ENCODE results near the gene OR8B12.

The OR8B12 gene

GRCh38 chr11:124543554-124543953 lies at the start of gene OR8B12:
TSS of gene OR8B12 (minus strand) at chr11:124543654. CDS start at chr11:124543654, 0 bp downstream.
- no peak for DNase-seq

- DNase-seq: no peak
Observed at GRCh38 chr11:124592627-124593026, 49.2 kb upstream of the OR8B12 start.

- no peak for DNase-seq
Observed at GRCh38 chr11:124591430-124591829, 48.0 kb upstream of the OR8B12 start.

- peak in 1 of 2 experiments; percentile 52 for DNase-seq
Observed at GRCh38 chr11:124586238-124586860, 42.9 kb upstream of the OR8B12 start.

- no peak for DNase-seq
Observed at GRCh38 chr11:124584681-124585372, 41.4 kb upstream of the OR8B12 start.

- DNase-seq: no peak
Observed at GRCh38 chr11:124583781-124584180, 40.3 kb upstream of the OR8B12 start.

GRCh38 chr11:124582565-124582964 lies 39.1 kb upstream of the OR8B12 start:
- DNase-seq: no peak

- DNase-seq: no peak
Observed at GRCh38 chr11:124581817-124582216, 38.4 kb upstream of the OR8B12 start.

GRCh38 chr11:124578761-124579160 lies 35.3 kb upstream of the OR8B12 start:
- no peak for DNase-seq

GRCh38 chr11:124577716-124578427 lies 34.4 kb upstream of the OR8B12 start:
- no peak for DNase-seq

- DNase-seq: no peak
Observed at GRCh38 chr11:124570160-124570559, 26.7 kb upstream of the OR8B12 start.

GRCh38 chr11:124569697-124570096 lies 26.2 kb upstream of the OR8B12 start, which contains the start of gene OR8A1:
TSS of gene OR8A1 (plus strand) at chr11:124569997. CDS start at chr11:124570120, 123 bp downstream.
- DNase-seq: no peak

- DNase-seq: no peak
Observed at GRCh38 chr11:124556828-124557227, 13.4 kb upstream of the OR8B12 start.

GRCh38 chr11:124551987-124552386 lies 8.5 kb upstream of the OR8B12 start:
- no peak for DNase-seq

- no peak for DNase-seq
Observed at GRCh38 chr11:124551189-124551588, 7.7 kb upstream of the OR8B12 start.

GRCh38 chr11:124543145-124543544 lies 309 bp downstream of the OR8B12 start:
- no peak for DNase-seq

- no peak for DNase-seq
Observed at GRCh38 chr11:124541204-124541603, 2.2 kb downstream of the OR8B12 start.

GRCh38 chr11:124538019-124538418 lies 5.4 kb downstream of the OR8B12 start:
- DNase-seq: no peak

GRCh38 chr11:124536520-124536919 lies 6.9 kb downstream of the OR8B12 start:
- no peak for DNase-seq

- no peak for DNase-seq
Observed at GRCh38 chr11:124535552-124536232, 7.8 kb downstream of the OR8B12 start.

- DNase-seq: no peak
Observed at GRCh38 chr11:124534051-124534450, 9.4 kb downstream of the OR8B12 start.

- DNase-seq: no peak
Observed at GRCh38 chr11:124533626-124534025, 9.8 kb downstream of the OR8B12 start.

- DNase-seq: no peak
Observed at GRCh38 chr11:124520550-124520854, 23.0 kb downstream of the OR8B12 start.
